Vagina (tissue), 2 donors: ENCODE data around the gene ALX3. TPM values are rescaled to one million over a fixed set of nuclear protein-coding genes. Genes with fewer than 3 reads are reported as not detected.

Experiments
- DNase-seq, 2 donors: peaks; one replicate each; pipeline ENCODE4 v3.0.0-alpha.2; 2017; ENCODE audit errors: extremely low spot score in 2 of 2
- H3K27ac ChIP-seq: fragments of 200-600 bp; sonication (generic); one replicate; pipeline ENCODE4 v1.5.1; 2019
- H3K27me3 ChIP-seq: fragments of 200-600 bp; sonication (generic); one replicate; pipeline ENCODE4 v1.5.1; 2019
- H3K36me3 ChIP-seq, 2 donors: fragments of 200-600 bp; sonication (generic); one replicate each; pipeline ENCODE4 v1.5.1; 2017 to 2019
- H3K4me1 ChIP-seq: fragments of 200-600 bp; sonication (generic); one replicate; pipeline ENCODE4 v1.5.1; 2019
- H3K4me3 ChIP-seq, 2 donors: fragments of 200-600 bp; sonication (generic); 1 replicate in 1 of 2; 2 replicates in 1 of 2; pipeline ENCODE4 v1.5.1; 2016 to 2019
- H3K9me3 ChIP-seq: fragments of 200-600 bp; sonication (generic); one replicate; pipeline ENCODE4 v1.5.1; 2019
- POLR2A ChIP-seq, 2 donors: fragments of 450-650 bp; IDR thresholded peaks; one replicate each; pipeline ENCODE4 v1.6.1; 2017; ENCODE audit warnings: antibody characterized with exemption in 2 of 2, mild to moderate bottlenecking in 2 of 2, moderate library complexity in 2 of 2
- POLR2AphosphoS5 ChIP-seq, 2 donors: sonication (generic); formaldehyde crosslinking; IDR thresholded peaks; one replicate each; pipeline ENCODE4 v1.9.0; 2017; ENCODE audit warnings: antibody characterized with exemption in 2 of 2, mild to moderate bottlenecking in 2 of 2, low read depth in 1 of 2; ENCODE audit not compliant: insufficient read depth in 1 of 2
- intact Hi-C: fragments of 100-400 bp; cut with DNase I; formaldehyde crosslinking; loops from one replicate; pipeline ENCODE4 v1.15.1; 2023
- total RNA-seq: library from RNA; depleted of rRNA; stranded (reverse); fragments of >200 nt; gene quantifications from one replicate; pipeline ENCODE4 v1.2.3, GENCODE V29; 2016
- TF ChIP-seq, protein P1 (sequence below), 3 experiments: fragments of 450-650 bp in 2 of 3; fragments of 200-600 bp in 1 of 3; sonication (generic) in 1 of 3; IDR thresholded peaks; one replicate each; pipeline ENCODE4 v1.5.1; 2017 to 2019; ENCODE audit warnings: antibody characterized with exemption in 3 of 3, mild to moderate bottlenecking in 2 of 3, moderate library complexity in 2 of 3

ALX3 gene
- total RNA-seq: not detected

DNA sequence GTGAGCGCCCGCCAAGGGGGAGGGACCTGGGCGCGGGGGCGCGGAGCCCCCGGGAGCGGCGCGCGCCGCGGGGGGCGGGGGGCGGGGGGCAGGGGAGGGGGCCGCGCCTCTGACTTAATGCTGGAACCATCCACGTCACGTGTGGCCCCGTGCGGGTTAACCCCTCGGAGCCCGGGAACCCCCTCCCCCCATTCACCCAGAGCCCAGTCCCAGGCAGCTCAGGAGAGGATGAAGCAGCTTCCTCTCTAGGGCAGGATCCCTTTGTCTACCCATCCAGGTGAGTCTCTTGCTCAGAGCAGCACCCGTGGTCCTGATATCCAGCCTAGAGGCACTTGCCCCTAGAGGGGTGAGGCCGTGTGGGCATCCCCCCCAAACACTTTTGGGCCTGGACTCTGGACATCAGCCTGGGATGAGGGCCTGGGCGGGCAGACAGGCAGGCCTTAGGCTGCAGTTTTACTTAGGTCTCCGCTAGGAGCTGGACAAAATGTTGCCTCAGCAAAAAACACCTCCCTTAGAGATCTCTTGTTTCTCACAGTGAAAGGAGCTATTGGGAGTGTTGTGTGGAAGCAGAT lies at the start of gene ALX3:
TSS of gene ALX3 (minus strand) at position 2 of the 572 bp plus-strand sequence. CDS start 60 bp downstream, outside the sequence.
- peaks cover 16% of the 10 kb centered on the region for H3K27me3 ChIP-seq
- TF ChIP-seq POLR2AphosphoS5 (IDR thresholded peaks at IDR 0.05; ENCODE audit: insufficient read depth in 1 of 2, low read depth in 1 of 2) (no peak), POLR2A (IDR thresholded peaks at IDR 0.05) (no peak)
- TF ChIP-seq, protein P1, sequence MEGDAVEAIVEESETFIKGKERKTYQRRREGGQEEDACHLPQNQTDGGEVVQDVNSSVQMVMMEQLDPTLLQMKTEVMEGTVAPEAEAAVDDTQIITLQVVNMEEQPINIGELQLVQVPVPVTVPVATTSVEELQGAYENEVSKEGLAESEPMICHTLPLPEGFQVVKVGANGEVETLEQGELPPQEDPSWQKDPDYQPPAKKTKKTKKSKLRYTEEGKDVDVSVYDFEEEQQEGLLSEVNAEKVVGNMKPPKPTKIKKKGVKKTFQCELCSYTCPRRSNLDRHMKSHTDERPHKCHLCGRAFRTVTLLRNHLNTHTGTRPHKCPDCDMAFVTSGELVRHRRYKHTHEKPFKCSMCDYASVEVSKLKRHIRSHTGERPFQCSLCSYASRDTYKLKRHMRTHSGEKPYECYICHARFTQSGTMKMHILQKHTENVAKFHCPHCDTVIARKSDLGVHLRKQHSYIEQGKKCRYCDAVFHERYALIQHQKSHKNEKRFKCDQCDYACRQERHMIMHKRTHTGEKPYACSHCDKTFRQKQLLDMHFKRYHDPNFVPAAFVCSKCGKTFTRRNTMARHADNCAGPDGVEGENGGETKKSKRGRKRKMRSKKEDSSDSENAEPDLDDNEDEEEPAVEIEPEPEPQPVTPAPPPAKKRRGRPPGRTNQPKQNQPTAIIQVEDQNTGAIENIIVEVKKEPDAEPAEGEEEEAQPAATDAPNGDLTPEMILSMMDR (IDR thresholded peaks at IDR 0.05): no peak
- intact Hi-C loops: no loop called here
- no peak within 1 kb of the TSS for H3K27ac ChIP-seq
- no peaks in the 10 kb centered on the region for H3K9me3 ChIP-seq
- no peak for DNase-seq
- H3K4me3 ChIP-seq: peak within 1 kb of the TSS in 1 of 2 donors; percentile 30
- H3K4me1 ChIP-seq: peaks cover 12% of the 10 kb centered on the region
- H3K36me3 ChIP-seq: no peaks in the 10 kb centered on the region

DNA sequence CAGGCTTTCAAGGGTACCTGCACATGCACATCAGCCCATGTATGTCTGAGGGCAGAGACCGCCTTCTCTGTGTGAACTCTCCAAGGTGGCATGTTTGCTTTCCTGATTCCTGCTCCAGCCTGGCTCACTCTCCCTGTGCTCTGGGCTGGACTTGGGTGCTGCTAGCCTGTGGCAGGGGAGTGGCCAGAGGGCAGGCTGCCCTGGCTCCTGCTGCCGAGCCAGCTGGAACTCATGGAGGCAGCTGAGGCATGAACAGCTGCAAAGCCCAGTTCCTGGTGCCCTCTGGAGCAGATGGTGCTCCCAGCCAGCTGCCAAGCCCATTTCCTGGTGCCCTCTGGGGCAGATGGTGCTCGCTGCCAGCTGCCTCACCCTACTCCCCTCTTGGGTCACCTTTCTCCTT lies 49.4 kb upstream of the ALX3 start:
- H3K27ac ChIP-seq: no peak overlapping the region
- no peaks in the 10 kb centered on the region for H3K4me1 ChIP-seq
- no peak for DNase-seq
- H3K9me3 ChIP-seq: no peaks in the 10 kb centered on the region
- intact Hi-C loops: no loop called here
- H3K36me3 ChIP-seq: no peaks in the 10 kb centered on the region
- no peak for TF ChIP-seq POLR2A (IDR thresholded peaks at IDR 0.05)
- TF ChIP-seq, protein P1 (IDR thresholded peaks at IDR 0.05): no peak
- H3K27me3 ChIP-seq: no peaks in the 10 kb centered on the region
- no peak overlapping the region for H3K4me3 ChIP-seq

DNA sequence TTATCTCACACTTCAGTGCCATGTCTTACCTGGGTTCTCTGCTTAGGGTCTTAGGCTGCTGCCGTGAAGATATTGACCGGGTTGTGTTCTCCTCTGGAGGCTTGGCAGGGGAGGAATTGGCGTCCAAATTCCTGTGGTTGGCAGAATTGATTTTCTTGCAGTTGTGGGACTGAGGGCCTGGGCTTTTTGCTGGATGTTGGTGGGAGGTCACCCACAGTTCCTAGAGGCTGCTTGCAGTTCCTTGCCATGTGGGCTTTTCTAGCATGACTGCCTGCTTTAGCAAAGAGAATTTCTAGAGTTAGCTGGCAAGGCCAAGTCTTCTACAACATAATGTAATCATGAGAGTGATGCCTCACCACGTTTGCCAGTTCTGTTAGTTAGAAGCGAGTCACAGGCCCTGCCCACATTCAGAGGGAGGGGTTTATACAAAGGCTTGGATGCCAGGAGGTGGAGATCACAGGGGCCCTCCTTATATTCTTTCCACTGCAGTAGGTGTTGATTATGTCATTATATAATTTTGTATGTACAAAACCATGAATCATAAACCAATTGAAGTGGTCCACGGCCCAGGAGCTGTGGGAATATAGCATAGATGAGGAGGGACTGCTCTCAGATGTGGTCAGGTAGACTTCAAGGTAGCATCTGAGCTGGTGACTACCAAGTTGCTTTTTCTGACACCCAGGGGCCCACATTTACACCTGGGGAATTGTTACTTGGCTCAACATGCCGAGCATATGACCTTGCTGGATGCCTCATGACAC lies 48.3 kb upstream of the ALX3 start:
- no peak for TF ChIP-seq POLR2A (IDR thresholded peaks at IDR 0.05)
- Histone ChIP-seq H3K27me3 (no peaks in the 10 kb centered on the region), H3K9me3 (no peaks in the 10 kb centered on the region), H3K4me1 (no peaks in the 10 kb centered on the region), H3K27ac (no peak overlapping the region), H3K36me3 (no peaks in the 10 kb centered on the region), H3K4me3 (no peak overlapping the region)
- intact Hi-C loops: no loop called here
- DNase-seq: no peak

DNA sequence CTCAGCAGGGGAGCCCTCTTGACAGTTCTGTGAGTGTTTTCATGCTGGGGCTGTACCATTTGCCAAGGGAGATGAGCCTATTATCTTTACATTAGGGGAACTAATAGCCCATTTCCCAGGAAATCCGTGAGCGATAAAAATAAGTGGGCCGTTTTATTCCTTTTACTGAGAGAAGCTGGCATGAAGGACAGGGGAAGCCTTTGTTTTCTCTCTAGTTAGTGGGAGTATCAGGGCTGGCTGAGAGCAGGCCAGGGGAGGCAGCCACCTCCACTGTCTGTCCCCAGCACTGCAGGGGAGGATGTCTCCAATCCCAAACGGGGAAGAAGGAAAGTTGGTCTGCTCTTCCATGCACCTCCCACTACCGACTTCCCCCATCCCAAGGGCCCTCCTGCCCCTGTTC lies 44.3 kb upstream of the ALX3 start:
- Histone ChIP-seq H3K4me3 (no peak overlapping the region), H3K27me3 (no peaks in the 10 kb centered on the region), H3K36me3 (no peaks in the 10 kb centered on the region), H3K9me3 (no peaks in the 10 kb centered on the region), H3K4me1 (no peaks in the 10 kb centered on the region), H3K27ac (no peak overlapping the region)
- no peak for DNase-seq
- TF ChIP-seq POLR2AphosphoS5 (IDR thresholded peaks at IDR 0.05; ENCODE audit: insufficient read depth in 1 of 2, low read depth in 1 of 2) (no peak), POLR2A (IDR thresholded peaks at IDR 0.05) (no peak)
- TF ChIP-seq, protein P1 (IDR thresholded peaks at IDR 0.05): no peak
- intact Hi-C loops: no loop called here

DNA sequence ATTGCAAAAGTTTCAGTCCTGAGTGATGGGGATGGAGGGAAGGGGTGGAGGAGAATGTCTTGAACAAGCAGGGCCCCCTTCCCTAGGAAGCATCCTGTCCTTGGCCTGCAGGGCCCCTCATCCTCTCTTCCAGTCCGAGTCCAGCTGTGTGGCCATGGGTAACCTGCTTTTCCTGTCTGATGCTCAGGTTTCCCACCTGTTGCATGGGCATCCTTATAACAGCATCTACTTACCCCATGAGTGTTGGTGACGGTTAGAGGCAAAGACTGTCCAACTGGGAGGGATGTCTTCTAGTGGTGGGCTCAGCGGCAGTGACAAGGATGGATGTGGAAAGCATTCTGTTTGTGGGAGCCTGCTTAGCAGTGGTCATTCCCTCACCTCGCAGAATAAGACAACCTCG lies 43.7 kb upstream of the ALX3 start:
- no peak for TF ChIP-seq POLR2A (IDR thresholded peaks at IDR 0.05)
- no peak for TF ChIP-seq POLR2AphosphoS5 (IDR thresholded peaks at IDR 0.05; ENCODE audit: insufficient read depth in 1 of 2, low read depth in 1 of 2)
- TF ChIP-seq, protein P1 (IDR thresholded peaks at IDR 0.05): no peak

More for the DNA sequence above, 43.7 kb upstream of the ALX3 start:
- Histone ChIP-seq H3K27ac (no peak overlapping the region), H3K27me3 (no peaks in the 10 kb centered on the region), H3K4me3 (no peak overlapping the region), H3K9me3 (no peaks in the 10 kb centered on the region), H3K4me1 (no peaks in the 10 kb centered on the region), H3K36me3 (no peaks in the 10 kb centered on the region)
- intact Hi-C loops: no loop called here
- no peak for DNase-seq
